Esophagus muscularis mucosa (tissue), 4 donors: ENCODE results near the gene RPRD1B. TPM values are rescaled to one million over a fixed set of nuclear protein-coding genes. Genes with fewer than 3 reads are reported as not detected.

Experiments used
- DNase-seq: peaks from one replicate; pipeline ENCODE4 v3.0.0-alpha.2; 2017; ENCODE audit errors: extremely low spot score
- H3K27ac ChIP-seq, 4 donors: fragments of 200-600 bp; sonication (generic); replicated peaks in 1 of 4; 1 replicate in 3 of 4; 2 replicates in 1 of 4; pipeline ENCODE4 v1.5.1; 2016 to 2019; ENCODE audit warnings: mild to moderate bottlenecking in 1 of 4
- H3K27me3 ChIP-seq, 4 donors: fragments of 200-600 bp; sonication (generic); one replicate each; pipeline versions ENCODE4 v1.5.1 to v1.6.0; 2016 to 2019
- H3K36me3 ChIP-seq, 4 donors: fragments of 200-600 bp; sonication (generic); one replicate each; pipeline ENCODE4 v1.5.1; 2016 to 2019
- H3K4me1 ChIP-seq, 4 donors: fragments of 200-600 bp; sonication (generic); one replicate each; pipeline ENCODE4 v1.5.1; 2016 to 2019
- H3K4me3 ChIP-seq, 4 donors: fragments of 200-600 bp; sonication (generic); 1 replicate in 2 of 4; 2 replicates in 2 of 4; pipeline ENCODE4 v1.5.1; 2016 to 2019; ENCODE audit warnings: mild to moderate bottlenecking in 4 of 4, moderate library complexity in 1 of 4
- H3K9me3 ChIP-seq, 4 donors: fragments of 200-600 bp; sonication (generic); 1 replicate in 3 of 4; 2 replicates in 1 of 4; pipeline ENCODE4 v1.5.1; 2016 to 2019
- CTCF ChIP-seq, 3 experiments: fragments of 200-600 bp in 2 of 3; fragments of 450-650 bp in 1 of 3; sonication (generic) in 2 of 3; IDR thresholded peaks; one replicate each; pipeline ENCODE4 v1.5.1; 2017 to 2019; ENCODE audit warnings: antibody characterized with exemption in 3 of 3, mild to moderate bottlenecking in 2 of 3, moderate library complexity in 1 of 3
- EP300 ChIP-seq: sonication (generic); formaldehyde crosslinking; IDR thresholded peaks from one replicate; pipeline ENCODE4 v1.6.1; 2017; ENCODE audit warnings: antibody characterized with exemption
- POLR2A ChIP-seq: fragments of 450-650 bp; IDR thresholded peaks from one replicate; pipeline ENCODE4 v1.6.1; 2017; ENCODE audit warnings: antibody characterized with exemption, moderate library complexity, mild to moderate bottlenecking, low read depth
- POLR2AphosphoS5 ChIP-seq, 2 donors: sonication (generic); formaldehyde crosslinking; IDR thresholded peaks; one replicate each; pipeline ENCODE4 v1.6.1; 2017; ENCODE audit warnings: antibody characterized with exemption in 2 of 2
- WGBS: methylation state at CpG from one replicate; pipeline ENCODE4 v1.1.5; 2018; 5-methylcytosine and 5-hydroxymethylcytosine counted together
- intact Hi-C: fragments of 100-400 bp; cut with DNase I; formaldehyde crosslinking; loops from one replicate; pipeline ENCODE4 v1.15.1; 2023
- total RNA-seq, 4 donors: library from RNA; depleted of rRNA; stranded (reverse); fragments of >200 nt; gene quantifications; one replicate each; pipeline versions ENCODE4 v1.1.0 to v1.2.1, GENCODE V29; 2016

RPRD1B gene
- total RNA-seq, 4 donors from 2014 or later: 26.7 to 39.5 (median 33.8) TPM

GRCh38 chr20:38050686-38051085 lies 17.1 kb downstream of the RPRD1B start:
- Histone ChIP-seq H3K9me3 (no peaks in the 10 kb centered on the region), H3K4me1 (peaks cover 13 to 31% (median 21%) of the 10 kb centered on the region in 4 donors), H3K27ac (no peak overlapping the region), H3K27me3 (no peaks in the 10 kb centered on the region), H3K36me3 (peaks cover 0 to 44% (median 29%) of the 10 kb centered on the region in 4 donors), H3K4me3 (no peak overlapping the region)
- intact Hi-C loops: no loop called here
- WGBS: 38% methylated on average over 1 of the region's 1 CpG
- DNase-seq: no peak
- no peak for TF ChIP-seq POLR2A
- no peak for TF ChIP-seq POLR2AphosphoS5 (IDR thresholded peaks at IDR 0.05)
- no peak for TF ChIP-seq EP300
- no peak for TF ChIP-seq CTCF (IDR thresholded peaks at IDR 0.05)

- 77% methylated on average over 2 of the region's 2 CpGs for WGBS
- intact Hi-C loops: no loop called here
- Histone ChIP-seq H3K36me3 (peaks cover 0 to 49% (median 33%) of the 10 kb centered on the region in 4 donors), H3K4me3 (no peak overlapping the region), H3K27me3 (no peaks in the 10 kb centered on the region), H3K9me3 (no peaks in the 10 kb centered on the region), H3K27ac (no peak overlapping the region), H3K4me1 (peaks cover 13 to 27% (median 23%) of the 10 kb centered on the region in 4 donors)
- TF ChIP-seq CTCF (IDR thresholded peaks at IDR 0.05) (no peak), POLR2AphosphoS5 (IDR thresholded peaks at IDR 0.05) (no peak), EP300 (no peak), POLR2A (no peak)
- no peak for DNase-seq
Measured at GRCh38 chr20:38052870-38053269, 19.3 kb downstream of the RPRD1B start.

GRCh38 chr20:38054647-38055046 lies 21.1 kb downstream of the RPRD1B start:
- no peak for DNase-seq
- no peaks in the 10 kb centered on the region for H3K9me3 ChIP-seq
- H3K27ac ChIP-seq: no peak overlapping the region
- H3K4me3 ChIP-seq: no peak overlapping the region
- no peaks in the 10 kb centered on the region for H3K27me3 ChIP-seq
- TF ChIP-seq EP300 (no peak), POLR2A (no peak), CTCF (IDR thresholded peaks at IDR 0.05) (no peak), POLR2AphosphoS5 (IDR thresholded peaks at IDR 0.05) (no peak)
- intact Hi-C loops: loop anchor here (5.0 kb wide), 2 partner anchors 113 to 268 kb away; partner anchors contain the start of gene TGM2
- H3K36me3 ChIP-seq: peaks cover 0 to 54% (median 34%) of the 10 kb centered on the region in 4 donors
- WGBS: 79% methylated on average over 2 of the region's 2 CpGs
- peaks cover 13 to 24% (median 20%) of the 10 kb centered on the region in 4 donors for H3K4me1 ChIP-seq

GRCh38 chr20:38055294-38055693 lies 21.7 kb downstream of the RPRD1B start:
- intact Hi-C loops: loop anchor here (5.0 kb wide), 2 partner anchors 112 to 267 kb away; partner anchors contain the start of gene TGM2
- Histone ChIP-seq H3K27ac (no peak overlapping the region), H3K36me3 (peaks cover 0 to 54% (median 37%) of the 10 kb centered on the region in 4 donors), H3K4me1 (peaks cover 7 to 18% (median 14%) of the 10 kb centered on the region in 4 donors), H3K27me3 (no peaks in the 10 kb centered on the region), H3K4me3 (no peak overlapping the region), H3K9me3 (no peaks in the 10 kb centered on the region)
- no peak for DNase-seq
- WGBS: 49% methylated on average over 4 of the region's 4 CpGs
- no peak for TF ChIP-seq CTCF (IDR thresholded peaks at IDR 0.05)
- TF ChIP-seq EP300: no peak
- no peak for TF ChIP-seq POLR2A
- no peak for TF ChIP-seq POLR2AphosphoS5 (IDR thresholded peaks at IDR 0.05)

GRCh38 chr20:38055848-38056247 lies 22.3 kb downstream of the RPRD1B start:
- Histone ChIP-seq H3K27me3 (no peaks in the 10 kb centered on the region), H3K27ac (no peak overlapping the region), H3K4me3 (no peak overlapping the region), H3K36me3 (peaks cover 0 to 57% (median 37%) of the 10 kb centered on the region in 4 donors), H3K9me3 (no peaks in the 10 kb centered on the region), H3K4me1 (peaks cover 3 to 12% (median 8%) of the 10 kb centered on the region in 4 donors)
- WGBS: 88% methylated on average over 6 of the region's 6 CpGs
- intact Hi-C loops: loop anchor here (2.0 to 5.0 kb wide), 3 partner anchors 111 to 266 kb away; partner anchors contain the start of gene TGM2
- no peak for DNase-seq
- no peak for TF ChIP-seq POLR2A
- TF ChIP-seq EP300: no peak
- TF ChIP-seq POLR2AphosphoS5 (IDR thresholded peaks at IDR 0.05): no peak
- no peak for TF ChIP-seq CTCF (IDR thresholded peaks at IDR 0.05)
